A549 (cell line): ENCODE data around the gene NPSR1. TPM values are rescaled to one million over a fixed set of nuclear protein-coding genes. Genes with fewer than 3 reads are reported as not detected.
"Not testable (repeated sequence)": the region's sequence is repeated elsewhere in the genome, so short reads cannot be mapped to it uniquely, and the experiment has no call there.

Source experiments
- ATAC-seq, 2 experiments: fragments of 200-7000 bp in 1 of 2; fragments of >200 bp in 1 of 2; cut with Nextera tagmentation in 1 of 2; cut with Tn5 transposase in 1 of 2; 3 replicates each; pipeline versions ENCODE4 v1.8.0 to v1.9.1; 2018 to 2020; ENCODE audit warnings: mild to moderate bottlenecking in 1 of 2, moderate library complexity in 1 of 2
- CTCF ChIA-PET: fragments of 300-600 bp; sonication (Branson Sonifier 250); formaldehyde crosslinking; extraction: SDS; loops from one replicate; lab custom pipeline; 2021; ENCODE audit warnings: antibody characterized with exemption, inconsistent platforms; lab: Yijun Ruan, JAX
- POLR2A ChIA-PET: fragments of 350-600 bp; formaldehyde crosslinking; extraction: SDS; loops from one replicate; lab custom pipeline; 2021; ENCODE audit warnings: antibody characterized with exemption, inconsistent platforms; lab: Yijun Ruan, JAX
- DNase-seq, 2 experiments: peaks; one replicate each; pipeline versions ENCODE4 v3.0.0 to v3.0.0-alpha.2; 2011 to 2016; ENCODE audit warnings: low read depth in 1 of 2, low spot score in 1 of 2
- FAIRE-seq: peaks from 2 replicates; lab custom pipeline; 2011; peaks lifted over from hg19 to GRCh38; lab: Jason Lieb, UNC
- H3K27ac ChIP-seq, 2 experiments: fragments of >200 bp; sonication (Bioruptor Twin); formaldehyde crosslinking; 3 replicates each; pipeline ENCODE4 v1.5.1; 2016 to 2017
- H3K4me1 ChIP-seq: fragments of >200 bp; sonication (Bioruptor Twin); formaldehyde crosslinking; 3 replicates; pipeline ENCODE4 v1.6.1; 2016
- H3K4me2 ChIP-seq: fragments of >200 bp; sonication (Bioruptor Twin); formaldehyde crosslinking; 3 replicates; pipeline ENCODE4 v1.6.1; 2016
- H3K4me3 ChIP-seq: fragments of >200 bp; sonication (Bioruptor Twin); formaldehyde crosslinking; 3 replicates; pipeline ENCODE4 v1.5.1; 2016
- H3K9me3 ChIP-seq: fragments of >200 bp; sonication (Bioruptor Twin); formaldehyde crosslinking; 3 replicates; pipeline ENCODE4 v1.6.1; 2016
- ATOH8 ChIP-seq: fragments of 250-450 bp; sonication (Bioruptor Pico); IDR thresholded peaks from 2 replicates; pipeline ENCODE4 v1.5.0; 2020; ENCODE audit warnings: low read depth, mild to moderate bottlenecking, moderate library complexity
- CBX8 ChIP-seq: fragments of 200-600 bp; sonication (generic); IDR thresholded peaks from 2 replicates; pipeline ENCODE4 v1.6.1; 2016
- CEBPB ChIP-seq, 2 experiments: fragments of >200 bp in 1 of 2; sonication (Bioruptor Twin) in 1 of 2; formaldehyde crosslinking in 1 of 2; IDR thresholded peaks; 2 replicates each; pipeline ENCODE4 v1.6.1; 2012 to 2016
- CTCF ChIP-seq: fragments of >200 bp; sonication (Bioruptor Twin); formaldehyde crosslinking; IDR thresholded peaks from 3 replicates; pipeline ENCODE4 v1.5.1; 2016
- E2F6 ChIP-seq: IDR thresholded peaks from 2 replicates; pipeline ENCODE4 v1.6.1; 2012; ENCODE audit warnings: low read depth, borderline replicate concordance
- EHMT2 ChIP-seq: fragments of 200-600 bp; sonication (generic); IDR thresholded peaks from 2 replicates; pipeline ENCODE4 v1.6.1; 2016; ENCODE audit warnings: antibody characterized with exemption, low read depth, mild to moderate bottlenecking, moderate library complexity
- FOXS1 ChIP-seq: fragments of 250-450 bp; sonication (Bioruptor Pico); IDR thresholded peaks from 2 replicates; pipeline ENCODE4 v1.5.0; 2020; ENCODE audit warnings: mild to moderate bottlenecking, moderate library complexity
- GATA3 ChIP-seq: IDR thresholded peaks from 2 replicates; pipeline ENCODE4 v1.6.1; 2012; ENCODE audit warnings: borderline replicate concordance
- HES2 ChIP-seq: fragments of >200 bp; sonication (Bioruptor Twin); formaldehyde crosslinking; IDR thresholded peaks from 2 replicates; pipeline ENCODE4 v1.6.1; 2016
- JUN ChIP-seq, 2 experiments: fragments of >200 bp; sonication (Bioruptor Twin); formaldehyde crosslinking; IDR thresholded peaks; 2 replicates in 1 of 2; 3 replicates in 1 of 2; pipeline ENCODE4 v1.6.1; 2016 to 2017
- KDM1A ChIP-seq: fragments of 200-600 bp; sonication (generic); IDR thresholded peaks from 2 replicates; pipeline ENCODE4 v1.6.1; 2016; ENCODE audit warnings: low read depth, mild to moderate bottlenecking
- MAFK ChIP-seq: fragments of 450-650 bp; IDR thresholded peaks from 2 replicates; pipeline ENCODE4 v1.6.1; 2014; ENCODE audit not compliant: partially characterized antibody
- MAZ ChIP-seq: fragments of 150-350 bp; IDR thresholded peaks from 2 replicates; pipeline ENCODE4 v1.6.1; 2014; ENCODE audit warnings: antibody characterized with exemption, low read depth, low read length, borderline replicate concordance
- NR3C1 ChIP-seq: fragments of >200 bp; sonication (Bioruptor Twin); formaldehyde crosslinking; IDR thresholded peaks from 3 replicates; pipeline ENCODE4 v1.6.1; 2017
- RARB ChIP-seq: fragments of 250-450 bp; sonication (Bioruptor Pico); IDR thresholded peaks from 2 replicates; pipeline ENCODE4 v1.8.0; 2021; ENCODE audit warnings: mild to moderate bottlenecking, moderate library complexity
- RCOR1 ChIP-seq: fragments of 150-350 bp; IDR thresholded peaks from 2 replicates; pipeline ENCODE4 v1.6.1; 2014; ENCODE audit warnings: antibody characterized with exemption, low read length, low read depth
- RNF2 ChIP-seq: fragments of 200-600 bp; sonication (generic); IDR thresholded peaks from 2 replicates; pipeline ENCODE4 v1.6.1; 2016; ENCODE audit warnings: low read depth, mild to moderate bottlenecking, antibody characterized with exemption, moderate library complexity, borderline replicate concordance
- TFCP2L1 ChIP-seq: fragments of 250-450 bp; sonication (Bioruptor Pico); IDR thresholded peaks from 2 replicates; pipeline ENCODE4 v1.5.0; 2021; ENCODE audit warnings: mild to moderate bottlenecking
- ZFP36 ChIP-seq: fragments of 450-650 bp; IDR thresholded peaks from 2 replicates; pipeline ENCODE4 v1.6.1; 2014; ENCODE audit warnings: borderline replicate concordance; ENCODE audit not compliant: partially characterized antibody
- WGBS: methylation state at CpG from one replicate; pipeline ENCODE4 v1.1.6; 2017; ENCODE audit errors: missing lambda C conversion rate; 5-methylcytosine and 5-hydroxymethylcytosine counted together
- polyA plus RNA-seq, 4 experiments: library from polyadenylated mRNA; depleted of rRNA in 3 of 4; stranded (reverse); fragments of >200 nt; fragmentation: RNase III in 1 of 4; extraction: RNeasy Plus Mini Kit Qiagen cat#74134 plus additional on column Dnase treatment in 1 of 4; gene quantifications; 2 replicates in 3 of 4; 3 replicates in 1 of 4; pipeline ENCODE4 v1.2.3, GENCODE V29; 2011 to 2017

NPSR1 gene
- polyA plus RNA-seq, 2 of the 4 experiments (the other 2 are of a cell fraction) = not detected

- DNase-seq = no peak
- Histone ChIP-seq H3K4me1 (peaks cover 29% of the 10 kb centered on the region), H3K4me2 (peak overlapping the region; percentile 67), H3K9me3 (no peaks in the 10 kb centered on the region), H3K4me3 (no peak overlapping the region), H3K27ac (peak overlapping the region; percentile 79 to 84)
- CTCF ChIA-PET = interaction anchor here (2.4 kb wide), 1 partner anchor 87 kb away, joined by 7 read pairs; no protein-coding TSS in a partner anchor
- TF ChIP-seq MAZ (no peak), GATA3 (no peak), TFCP2L1 (CRISPR knock-in tag) (no peak), RNF2 (no peak), CEBPB (IDR thresholded peaks at IDR 0.05) (no peak), JUN (IDR thresholded peaks at IDR 0.05) (no peak), EHMT2 (no peak), FOXS1 (CRISPR knock-in tag) (no peak), CTCF (no peak), RARB (CRISPR knock-in tag) (no peak), MAFK (no peak), E2F6 (no peak), ATOH8 (no peak), RCOR1 (no peak), NR3C1 (no peak), CBX8 (no peak), HES2 (no peak), KDM1A (no peak)
- FAIRE-seq = peak; percentile 13
- 87% methylated on average over 2 of the region's 2 CpGs for WGBS
- POLR2A ChIA-PET = interaction anchor here (0.7 to 1.5 kb wide), 3 partner anchors 28 to 186 kb away, joined by 4 to 6 read pairs (median 4); partner anchors contain the start of gene DPY19L1
- no peak for ATAC-seq
These were observed 193.4 kb downstream of the NPSR1 start for GRCh38 chr7:34851431-34851830.

- H3K4me3 ChIP-seq, H3K4me1 ChIP-seq, H3K9me3 ChIP-seq, H3K4me2 ChIP-seq, FAIRE-seq, POLR2A ChIA-PET, ATAC-seq, H3K27ac ChIP-seq, DNase-seq: not testable (repeated sequence)
- CTCF ChIA-PET = interaction anchor here (2.5 kb wide), 1 partner anchor 34 kb away, joined by 7 read pairs; no protein-coding TSS in a partner anchor
- WGBS = 82% methylated on average over 2 of the region's 2 CpGs
- TF ChIP-seq ZFP36 = peak; percentile 14
These were observed 200.4 kb downstream of the NPSR1 start for GRCh38 chr7:34858444-34858843.

GRCh38 chr7:34859281-34859680 is 201.3 kb downstream of the NPSR1 start:
- FAIRE-seq = peak; percentile 23
- H3K4me1 ChIP-seq = not testable (repeated sequence)

GRCh38 chr7:34866222-34866621 is 208.2 kb downstream of the NPSR1 start:
- H3K4me1 ChIP-seq, CTCF ChIA-PET, H3K4me3 ChIP-seq, FAIRE-seq, H3K4me2 ChIP-seq, ATAC-seq, DNase-seq, POLR2A ChIA-PET, H3K27ac ChIP-seq, H3K9me3 ChIP-seq: not testable (repeated sequence)
- 90% methylated on average over 5 of the region's 5 CpGs for WGBS

More at GRCh38 chr7:34859281-34859680, 201.3 kb downstream of the NPSR1 start:
- 100% methylated on average over 1 of the region's 1 CpG for WGBS
- H3K4me3 ChIP-seq, H3K4me2 ChIP-seq, H3K9me3 ChIP-seq, DNase-seq, ATAC-seq, CTCF ChIA-PET, H3K27ac ChIP-seq, POLR2A ChIA-PET: not testable (repeated sequence)

GRCh38 chr7:34867341-34867740 is 209.3 kb downstream of the NPSR1 start:
- H3K4me1 ChIP-seq, DNase-seq, ATAC-seq, H3K4me3 ChIP-seq, POLR2A ChIA-PET, H3K4me2 ChIP-seq, H3K9me3 ChIP-seq, FAIRE-seq, H3K27ac ChIP-seq, CTCF ChIA-PET: not testable (repeated sequence)
- 88% methylated on average over 3 of the region's 3 CpGs for WGBS

- H3K4me3 ChIP-seq, H3K4me1 ChIP-seq, ATAC-seq, FAIRE-seq, H3K4me2 ChIP-seq, CTCF ChIA-PET, H3K27ac ChIP-seq, DNase-seq, POLR2A ChIA-PET, H3K9me3 ChIP-seq: not testable (repeated sequence)
- WGBS = 88% methylated on average over 5 of the region's 5 CpGs
These were observed 210.6 kb downstream of the NPSR1 start for GRCh38 chr7:34868602-34869001.
